Activated CD8-positive, alpha-beta memory T cell treated with anti-CD3 and anti-CD28 coated beads, Interleukin-2, amount 50 U/mL, for 1 hour (primary cell): Measurements from ENCODE around the gene FAM227A.

Experiments used
- DNase-seq: peaks from one replicate; pipeline ENCODE4 v3.0.0-alpha.2; 2020; ENCODE audit errors: extremely low read depth

The FAM227A gene

GRCh38 chr22:38540701-38541100 lies 115.5 kb downstream of the FAM227A start:
- no peak for DNase-seq

- DNase-seq: no peak
Observed at GRCh38 chr22:38531251-38531938, 124.8 kb downstream of the FAM227A start.
